LNCaP clone FGC (cell line): Measurements from ENCODE around the gene ACACA.

Experiments
- DNase-seq: peaks from one replicate; pipeline ENCODE4 v3.0.0-alpha.2; 2011; ENCODE audit warnings: low read depth
- H3K4me3 ChIP-seq: 2 replicates; pipeline ENCODE4 v1.5.1; 2011; ENCODE audit warnings: mild to moderate bottlenecking, low read depth, low read length, control low read depth
- TF ChIP-seq, protein P1 (sequence below): IDR thresholded peaks from 2 replicates; pipeline ENCODE4 v1.5.1; 2012; ENCODE audit warnings: mild to moderate bottlenecking; ENCODE audit not compliant: control insufficient read depth, insufficient read depth; ENCODE audit errors: extremely low read depth

Gene ACACA

DNA sequence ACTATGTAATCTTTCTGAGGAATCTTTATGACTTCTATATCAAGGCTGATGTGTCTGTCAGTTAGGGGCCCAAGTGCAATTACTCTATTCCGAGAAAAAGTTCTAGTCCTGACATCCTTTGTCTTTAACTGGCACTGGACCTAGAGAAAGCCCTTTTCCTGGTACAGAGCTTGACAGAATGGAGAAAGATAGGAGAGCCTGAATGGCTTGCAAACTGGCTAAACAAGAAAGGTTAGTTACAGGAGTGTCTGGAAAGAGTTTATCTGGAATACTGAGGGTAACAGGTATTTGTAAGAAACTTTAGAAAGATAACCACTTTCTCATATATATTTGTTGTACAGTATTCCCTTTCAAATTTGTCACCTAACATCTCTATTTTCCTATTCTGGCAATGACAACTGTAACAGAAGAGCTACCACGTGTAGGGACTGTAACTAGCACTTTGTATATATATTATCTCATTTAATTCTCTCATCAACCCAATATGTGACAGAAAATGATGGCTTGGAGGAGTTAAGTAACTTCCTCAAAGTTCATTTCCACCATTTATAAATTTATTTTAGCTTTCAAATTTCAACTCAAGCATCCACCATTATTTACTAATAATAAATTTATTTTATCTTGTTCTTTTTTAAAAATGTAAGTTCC lies 128.3 kb downstream of the ACACA start:
- TF ChIP-seq, protein P1, sequence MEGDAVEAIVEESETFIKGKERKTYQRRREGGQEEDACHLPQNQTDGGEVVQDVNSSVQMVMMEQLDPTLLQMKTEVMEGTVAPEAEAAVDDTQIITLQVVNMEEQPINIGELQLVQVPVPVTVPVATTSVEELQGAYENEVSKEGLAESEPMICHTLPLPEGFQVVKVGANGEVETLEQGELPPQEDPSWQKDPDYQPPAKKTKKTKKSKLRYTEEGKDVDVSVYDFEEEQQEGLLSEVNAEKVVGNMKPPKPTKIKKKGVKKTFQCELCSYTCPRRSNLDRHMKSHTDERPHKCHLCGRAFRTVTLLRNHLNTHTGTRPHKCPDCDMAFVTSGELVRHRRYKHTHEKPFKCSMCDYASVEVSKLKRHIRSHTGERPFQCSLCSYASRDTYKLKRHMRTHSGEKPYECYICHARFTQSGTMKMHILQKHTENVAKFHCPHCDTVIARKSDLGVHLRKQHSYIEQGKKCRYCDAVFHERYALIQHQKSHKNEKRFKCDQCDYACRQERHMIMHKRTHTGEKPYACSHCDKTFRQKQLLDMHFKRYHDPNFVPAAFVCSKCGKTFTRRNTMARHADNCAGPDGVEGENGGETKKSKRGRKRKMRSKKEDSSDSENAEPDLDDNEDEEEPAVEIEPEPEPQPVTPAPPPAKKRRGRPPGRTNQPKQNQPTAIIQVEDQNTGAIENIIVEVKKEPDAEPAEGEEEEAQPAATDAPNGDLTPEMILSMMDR: no peak
- DNase-seq: peak; percentile 73
- no peak overlapping the region for H3K4me3 ChIP-seq

DNA sequence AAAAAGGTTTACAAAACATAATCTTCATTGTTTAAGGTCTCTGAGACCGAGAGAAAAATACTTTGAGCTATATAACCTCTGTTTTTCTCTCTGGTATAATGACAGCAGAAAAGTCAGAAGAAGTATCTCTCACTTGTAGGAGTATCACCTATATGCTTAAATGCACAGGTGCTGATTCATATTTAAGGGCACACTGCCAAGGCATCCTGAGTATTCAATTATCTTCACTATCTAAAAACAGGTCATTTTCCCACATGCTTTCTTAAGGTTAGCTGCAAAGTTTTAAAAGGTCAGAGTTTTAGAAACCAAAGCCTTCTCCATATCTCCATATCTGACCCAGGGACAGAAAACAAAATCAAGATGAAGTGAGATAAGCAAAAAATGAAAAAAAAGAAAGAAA lies 130.2 kb downstream of the ACACA start:
- TF ChIP-seq, protein P1: no peak
- DNase-seq: peak; percentile 71

DNA sequence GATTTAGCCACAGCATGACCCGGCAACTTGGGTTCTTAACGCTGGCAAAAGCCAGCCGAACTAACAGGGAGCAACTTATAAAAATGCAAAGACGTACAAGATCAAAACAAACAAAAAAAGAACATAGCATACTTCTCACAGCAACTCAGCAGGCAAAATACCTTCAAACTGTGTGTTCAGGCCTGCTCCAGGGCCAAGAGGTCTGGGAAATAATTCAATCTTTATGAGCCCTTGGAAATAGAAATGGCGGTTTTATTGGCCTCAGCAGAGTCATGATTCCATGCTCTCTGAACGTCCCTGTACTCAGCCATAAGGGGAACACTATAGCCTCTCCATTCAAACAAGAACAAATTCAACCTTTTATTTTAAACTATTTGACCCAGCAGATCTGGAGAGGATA lies 132.2 kb downstream of the ACACA start:
- DNase-seq: peak; percentile 98
- TF ChIP-seq, protein P1: no peak

More for the DNA sequence above, 130.2 kb downstream of the ACACA start:
- no peak overlapping the region for H3K4me3 ChIP-seq

DNA sequence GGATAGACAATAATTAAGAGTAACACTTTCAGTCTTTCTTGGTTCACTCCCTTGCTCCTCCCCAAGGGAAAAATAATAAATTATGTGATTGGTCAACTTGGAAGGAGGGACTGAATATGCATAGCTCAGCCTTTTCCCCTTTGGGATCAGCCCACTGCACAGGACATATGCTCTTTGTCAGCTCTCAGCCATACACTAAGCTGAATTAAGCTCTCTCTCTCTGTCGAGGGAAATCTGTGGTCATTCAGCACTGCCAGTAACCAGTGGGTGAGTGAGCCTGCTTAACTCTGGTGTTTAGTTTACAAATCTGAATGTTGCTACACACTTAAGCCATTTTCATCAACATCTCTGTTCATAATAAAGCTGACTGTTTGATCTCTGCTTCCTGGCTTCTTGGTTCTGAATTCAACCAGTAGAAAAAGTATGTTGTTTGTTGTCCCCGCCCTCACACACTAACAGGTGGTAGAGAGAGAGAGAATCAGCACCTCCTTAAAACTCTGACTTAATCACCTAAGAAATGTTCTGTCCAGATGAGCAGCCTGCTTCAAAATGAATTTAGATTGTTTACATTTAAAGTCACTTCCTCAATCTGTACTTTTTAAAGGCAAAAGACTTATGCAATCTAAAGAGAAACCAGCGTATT lies 133.1 kb downstream of the ACACA start:
- peak; percentile 73 for DNase-seq
- TF ChIP-seq, protein P1: no peak
- H3K4me3 ChIP-seq: peak overlapping the region; percentile 24

More for the DNA sequence above, 132.2 kb downstream of the ACACA start:
- no peak overlapping the region for H3K4me3 ChIP-seq

DNA sequence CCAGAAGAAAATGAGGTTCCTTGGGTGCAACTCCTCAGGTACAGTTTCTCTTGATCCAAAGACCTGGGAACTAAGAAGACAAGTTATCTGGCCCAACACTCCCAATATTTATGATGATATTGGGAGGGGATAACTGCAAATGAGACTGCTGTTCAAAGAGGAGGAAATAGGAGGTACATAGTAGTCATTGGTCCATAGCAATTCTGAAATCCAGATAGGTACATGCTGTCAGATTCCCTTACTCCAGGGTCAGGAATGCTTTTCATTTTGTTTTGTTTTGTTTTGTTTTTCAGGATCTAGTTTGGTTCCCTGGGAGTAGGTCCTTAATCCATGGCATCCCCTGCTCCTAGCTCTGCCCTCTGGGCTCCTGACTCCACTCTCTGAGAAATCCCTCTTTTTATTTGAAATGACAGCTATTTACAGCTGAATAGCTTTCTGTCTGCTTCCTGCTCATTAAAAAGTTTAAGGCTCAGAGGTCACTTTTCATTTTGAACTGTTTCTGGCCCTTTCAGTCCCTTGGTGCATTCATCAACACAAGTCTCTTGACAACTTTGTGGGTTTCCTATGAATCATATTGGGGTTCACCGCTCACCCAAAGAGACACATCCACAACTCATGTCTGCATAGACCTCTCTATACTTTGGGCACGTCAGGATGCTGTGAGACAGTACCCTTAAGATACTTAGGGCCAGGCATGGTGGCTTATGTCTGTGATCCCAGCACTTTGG lies 141.0 kb downstream of the ACACA start:
- DNase-seq: no peak
- H3K4me3 ChIP-seq: no peak overlapping the region
- TF ChIP-seq, protein P1: no peak

DNA sequence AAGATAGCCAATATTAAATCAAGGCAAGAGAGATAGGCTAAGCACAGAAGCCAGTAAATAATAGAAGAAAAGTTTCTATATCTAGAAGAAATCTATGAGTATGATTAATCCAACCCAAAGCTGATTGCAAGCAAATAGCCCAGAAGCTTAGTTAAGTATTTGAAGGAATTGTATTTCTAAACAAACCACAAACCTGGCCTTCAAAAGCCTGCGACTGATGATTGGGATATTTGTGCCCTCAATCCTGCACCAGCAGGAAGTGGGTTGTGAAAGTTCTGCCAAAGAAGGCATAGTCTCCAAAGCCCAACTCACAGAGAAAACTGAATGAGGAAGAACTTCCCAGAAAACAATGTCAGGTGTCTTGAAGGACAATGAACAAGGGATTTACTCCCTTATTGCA lies 145.3 kb downstream of the ACACA start:
- TF ChIP-seq, protein P1: no peak
- no peak for DNase-seq
- H3K4me3 ChIP-seq: no peak overlapping the region
